ENCODE data around the gene AFF4. TPM values are rescaled to one million over a fixed set of nuclear protein-coding genes. Genes with fewer than 3 reads are reported as not detected.
"Not testable (repeated sequence)": the region's sequence is repeated elsewhere in the genome, so short reads cannot be mapped to it uniquely, and the experiment has no call there.

AFF4 gene
- total RNA-seq, 1 donor from 2014 or later, result 119 TPM

- Mint-ChIP-seq H3K36me3 (peaks cover 3% of the 10 kb centered on the region), H3K4me3 (peak overlapping the region; percentile 96), H3K27me3 (ENCODE audit: low read depth) (no peaks in the 10 kb centered on the region), H3K27ac (peak overlapping the region; percentile 99), H3K9me3 (no peaks in the 10 kb centered on the region), H3K4me1 (peaks cover 25% of the 10 kb centered on the region)
- no peak for DNase-seq (ENCODE audit: low spot score in 2 of 2, unreplicated experiment in 2 of 2)
- no peak for TF ChIP-seq CTCF (IDR thresholded peaks at IDR 0.05; ENCODE audit: unreplicated experiment)
These were observed 97.6 kb downstream of the AFF4 start for GRCh38 chr5:132865668-132866341.

DNA sequence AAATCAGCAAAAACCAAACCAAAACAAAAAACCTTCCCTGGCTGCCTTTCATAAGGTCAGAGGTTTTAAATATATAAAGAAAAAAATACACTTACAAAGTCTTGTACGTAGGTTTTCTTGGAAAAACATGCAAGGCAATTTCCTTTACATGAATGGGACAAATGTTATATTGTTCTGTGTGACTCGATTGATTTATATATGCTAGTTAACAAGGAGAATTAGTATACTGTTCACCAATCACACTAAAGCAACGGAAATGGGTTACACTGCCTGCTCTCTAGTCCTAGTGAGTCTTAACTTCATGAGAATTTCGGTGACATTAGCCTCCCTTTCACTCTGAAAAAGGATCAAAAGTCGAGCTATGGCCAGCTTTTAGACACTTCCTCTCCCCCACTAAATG lies 102.7 kb downstream of the AFF4 start:
- Mint-ChIP-seq H3K4me1 (peaks cover 6% of the 10 kb centered on the region), H3K9me3 (no peaks in the 10 kb centered on the region), H3K27ac (no peak overlapping the region), H3K36me3 (no peaks in the 10 kb centered on the region), H3K4me3 (no peak overlapping the region), H3K27me3 (ENCODE audit: low read depth) (peaks cover 13% of the 10 kb centered on the region)
- DNase-seq (ENCODE audit: low spot score in 2 of 2, unreplicated experiment in 2 of 2), result no peak
- no peak for TF ChIP-seq CTCF (IDR thresholded peaks at IDR 0.05; ENCODE audit: unreplicated experiment)

- H3K36me3 Mint-ChIP-seq, result no peaks in the 10 kb centered on the region
- no peak for DNase-seq (ENCODE audit: low spot score in 2 of 2, unreplicated experiment in 2 of 2)
- H3K4me1 Mint-ChIP-seq, result no peaks in the 10 kb centered on the region
- H3K4me3 Mint-ChIP-seq, result no peak overlapping the region
- no peak for TF ChIP-seq CTCF (IDR thresholded peaks at IDR 0.05; ENCODE audit: unreplicated experiment)
- H3K9me3 Mint-ChIP-seq, result no peaks in the 10 kb centered on the region
- peaks cover 13% of the 10 kb centered on the region for H3K27me3 Mint-ChIP-seq (ENCODE audit: low read depth)
- H3K27ac Mint-ChIP-seq, result no peak overlapping the region
These were observed 103.5 kb downstream of the AFF4 start for GRCh38 chr5:132859889-132860437.

DNA sequence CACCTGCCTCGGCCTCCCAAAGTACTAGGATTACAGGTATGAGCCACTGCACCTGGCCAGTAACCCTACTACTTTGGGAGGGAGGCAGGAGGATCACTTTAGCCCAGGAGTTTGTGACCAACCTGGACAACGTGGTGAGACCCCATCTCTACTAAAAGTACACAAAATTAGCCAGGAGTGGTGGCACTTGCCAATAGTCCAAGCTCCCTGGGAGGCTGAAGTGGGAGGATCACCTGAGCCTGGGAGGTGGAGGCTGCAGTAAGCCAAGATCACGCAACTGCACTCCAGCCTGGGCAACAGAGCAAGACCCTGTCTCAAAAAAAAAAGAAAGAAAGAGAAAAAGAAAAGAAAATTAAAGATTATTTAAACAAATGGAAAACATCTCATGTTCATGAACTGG lies 107.4 kb downstream of the AFF4 start:
- H3K9me3 Mint-ChIP-seq, result no peaks in the 10 kb centered on the region
- DNase-seq (ENCODE audit: low spot score in 2 of 2, unreplicated experiment in 2 of 2), result no peak
- peaks cover 13% of the 10 kb centered on the region for H3K27me3 Mint-ChIP-seq (ENCODE audit: low read depth)
- no peak overlapping the region for H3K27ac Mint-ChIP-seq
- H3K4me3 Mint-ChIP-seq, result no peak overlapping the region
- no peaks in the 10 kb centered on the region for H3K36me3 Mint-ChIP-seq
- no peak for TF ChIP-seq CTCF (IDR thresholded peaks at IDR 0.05; ENCODE audit: unreplicated experiment)
- peaks cover 4% of the 10 kb centered on the region for H3K4me1 Mint-ChIP-seq

- H3K27me3 Mint-ChIP-seq (ENCODE audit: low read depth), result peaks cover 12% of the 10 kb centered on the region
- not testable (repeated sequence) for DNase-seq (ENCODE audit: low spot score in 2 of 2, unreplicated experiment in 2 of 2); H3K36me3 Mint-ChIP-seq; H3K27ac Mint-ChIP-seq; H3K4me1 Mint-ChIP-seq; H3K9me3 Mint-ChIP-seq; H3K4me3 Mint-ChIP-seq
These were observed 108.4 kb downstream of the AFF4 start for GRCh38 chr5:132854992-132855391.

DNA sequence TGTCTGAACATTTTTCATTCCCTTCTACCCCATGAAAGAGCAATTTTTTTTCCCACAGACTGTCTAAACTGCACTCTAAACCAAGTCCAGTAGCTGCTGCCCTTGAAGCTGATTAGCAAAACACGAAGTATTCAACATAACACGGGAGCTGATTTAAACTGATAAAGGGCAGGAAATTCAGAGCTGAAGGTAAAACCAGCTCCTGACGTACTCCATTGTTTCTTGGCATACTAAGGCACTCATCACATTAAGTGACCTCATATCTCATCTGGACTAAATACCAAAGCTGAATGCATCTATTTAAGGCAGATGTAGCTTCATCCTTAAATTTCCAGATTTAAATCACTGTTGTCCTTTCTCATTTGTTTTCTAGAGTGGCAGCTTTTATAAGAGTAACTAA lies 109.1 kb downstream of the AFF4 start:
- no peak overlapping the region for H3K4me3 Mint-ChIP-seq
- H3K9me3 Mint-ChIP-seq, result no peaks in the 10 kb centered on the region

More for the DNA sequence above, 109.1 kb downstream of the AFF4 start:
- no peaks in the 10 kb centered on the region for H3K36me3 Mint-ChIP-seq
- DNase-seq (ENCODE audit: low spot score in 2 of 2, unreplicated experiment in 2 of 2), result no peak
- H3K27ac Mint-ChIP-seq, result peak overlapping the region; percentile 43
- peaks cover 6% of the 10 kb centered on the region for H3K27me3 Mint-ChIP-seq (ENCODE audit: low read depth)
- TF ChIP-seq CTCF (IDR thresholded peaks at IDR 0.05; ENCODE audit: unreplicated experiment), result no peak
- H3K4me1 Mint-ChIP-seq, result peaks cover 4% of the 10 kb centered on the region

Data from mesothelial cell of epicardium (in vitro differentiated cells).